Dermis microvascular lymphatic vessel endothelial cell (primary cell): Measurements from ENCODE around the gene BTRC. TPM values are rescaled to one million over a fixed set of nuclear protein-coding genes. Genes with fewer than 3 reads are reported as not detected.
"Not testable (repeated sequence)": the region's sequence is repeated elsewhere in the genome, so short reads cannot be mapped to it uniquely, and the experiment has no call there.

Experiments used
- DNase-seq, 2 donors: peaks; one replicate each; pipeline versions ENCODE4 v3.0.0 to v3.0.0-alpha.2; 2010; ENCODE audit warnings: low read depth in 2 of 2
- total RNA-seq: library from RNA; depleted of rRNA; stranded (reverse); fragments of >200 nt; gene quantifications from 2 replicates; pipeline ENCODE4 v1.2.1, GENCODE V29; 2014

The BTRC gene
- total RNA-seq, 1 donor from 2014 or later = 8.2 TPM

DNA sequence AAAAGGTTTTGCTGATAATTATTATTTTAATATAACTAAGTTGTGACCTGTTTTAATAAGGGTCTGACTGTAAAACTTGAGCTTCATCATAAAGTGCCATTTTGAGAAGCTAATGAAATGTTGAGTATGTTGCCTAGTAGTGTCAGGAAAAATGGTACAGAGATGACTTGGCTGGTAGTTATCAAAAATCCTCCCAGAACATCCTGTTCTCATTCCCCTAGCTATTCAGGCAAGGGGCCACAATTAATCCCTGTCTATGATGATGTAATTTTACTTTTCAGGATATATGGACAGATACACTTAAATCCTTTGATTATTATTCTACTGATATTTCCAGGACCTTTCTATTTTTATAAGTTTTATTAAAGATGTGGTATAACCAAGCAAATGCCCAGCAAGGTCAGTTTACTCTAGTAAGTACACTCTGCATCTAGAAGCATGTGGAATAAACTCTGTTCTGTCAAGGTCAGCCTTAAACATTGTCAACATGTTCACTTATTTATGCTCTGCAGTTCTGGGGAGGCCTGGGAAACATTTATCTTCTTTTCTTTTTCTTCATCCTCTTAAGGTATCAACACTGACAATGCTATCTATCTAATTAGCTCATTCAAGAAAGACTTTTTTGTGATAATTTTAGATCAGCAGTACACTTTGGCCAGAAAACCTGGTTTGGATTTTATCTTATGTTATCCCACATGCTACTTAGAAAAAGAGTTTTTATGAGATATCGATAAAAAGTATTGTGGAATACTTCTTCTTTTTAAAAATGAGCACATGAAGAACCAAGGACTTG lies 32.1 kb downstream of the BTRC start:
- no peak for DNase-seq

DNA sequence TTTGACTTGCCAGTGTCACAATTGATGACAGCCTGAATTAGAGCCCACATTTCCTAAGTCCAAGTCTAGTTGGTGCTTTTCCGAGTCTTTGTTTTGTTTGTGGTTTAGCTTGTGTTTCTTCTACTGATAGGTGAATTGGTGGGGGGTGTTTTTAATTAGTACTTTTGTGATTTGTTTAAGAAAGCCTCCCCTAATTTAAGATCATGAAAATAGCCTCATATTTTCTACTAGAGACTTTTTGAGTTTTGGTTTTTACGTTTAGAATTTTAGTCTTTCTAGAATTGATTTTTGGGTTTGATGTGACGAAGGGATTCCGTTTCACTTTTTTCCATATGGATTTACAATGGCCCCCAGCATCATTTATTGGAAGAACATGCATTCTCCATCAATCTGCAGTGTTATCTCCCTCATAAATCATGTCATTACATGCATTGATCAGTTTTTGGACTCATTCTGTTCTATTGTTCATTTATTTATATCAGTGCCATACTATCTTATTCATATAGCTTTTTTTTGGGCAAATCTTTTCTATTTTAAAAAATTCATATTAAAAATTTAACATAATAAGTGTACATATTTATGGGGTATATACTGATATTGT lies 32.8 kb downstream of the BTRC start:
- DNase-seq = no peak

DNA sequence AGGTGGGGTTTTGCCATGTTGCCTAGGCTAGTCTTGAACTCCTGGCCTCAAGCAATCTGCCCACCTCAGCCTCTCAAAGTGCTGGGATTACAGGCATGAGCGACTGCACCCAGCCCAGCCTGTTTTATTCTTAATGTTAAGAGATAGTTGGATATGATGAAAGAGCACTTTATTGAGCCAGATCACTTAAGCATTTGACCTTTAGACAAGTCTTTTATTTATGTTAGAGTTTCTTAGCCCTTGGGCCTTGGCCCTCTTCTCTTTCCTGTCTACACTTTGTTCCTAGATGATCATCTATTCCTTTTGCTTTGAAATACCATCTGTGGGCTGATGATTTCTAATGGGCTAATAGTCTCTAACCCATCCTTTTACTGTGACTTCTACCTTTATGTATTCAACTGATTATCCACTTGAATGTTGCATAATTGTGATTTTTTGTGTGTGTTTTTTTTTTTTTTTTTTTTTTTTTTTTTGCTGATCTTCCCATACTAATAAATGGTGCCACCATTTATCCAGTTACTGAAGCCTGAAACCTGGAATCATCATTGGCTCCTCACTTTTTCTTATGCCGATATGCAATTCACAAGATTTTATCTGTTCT lies 34.8 kb downstream of the BTRC start:
- no peak for DNase-seq

DNA sequence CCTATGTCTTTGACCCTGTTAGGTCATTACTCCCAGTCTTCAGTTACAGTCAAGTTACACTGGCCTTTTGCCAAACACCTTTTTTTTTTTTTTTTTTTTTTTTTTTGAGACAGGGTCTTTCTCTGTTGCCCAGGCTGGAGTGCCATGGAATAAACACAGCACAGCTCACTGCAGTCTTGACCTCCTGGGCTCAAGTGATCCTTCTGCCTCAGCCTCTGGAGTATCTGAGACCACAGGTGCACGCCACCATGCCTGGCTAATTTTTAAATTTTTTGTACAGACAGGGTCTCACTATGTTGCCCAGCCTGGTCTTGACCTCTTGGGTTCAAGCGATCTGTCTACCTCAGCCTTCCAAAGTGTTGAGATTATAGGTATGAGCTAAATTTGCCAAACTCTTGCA lies 35.6 kb downstream of the BTRC start:
- DNase-seq = not testable (repeated sequence)

GRCh38 chr10:101389986-101390531 lies 36.1 kb downstream of the BTRC start:
- no peak for DNase-seq

DNA sequence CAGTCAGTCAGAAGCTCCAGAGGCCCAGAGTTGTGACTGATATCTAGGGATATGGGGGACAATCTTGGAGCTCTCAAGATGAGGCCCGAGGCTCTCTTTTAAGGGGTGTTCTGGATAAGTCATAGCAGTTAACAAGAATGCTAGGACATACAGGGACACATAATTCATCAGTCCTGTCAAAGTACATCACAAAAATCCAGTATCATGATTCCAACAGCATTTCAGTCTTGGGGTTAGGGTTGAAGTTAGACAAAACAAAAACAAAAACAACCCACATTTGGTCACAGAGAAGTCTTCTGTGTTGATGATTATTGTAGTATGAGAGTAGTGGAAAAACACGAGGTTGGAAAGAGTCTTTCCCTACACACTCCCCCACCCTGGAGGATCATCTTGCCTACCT lies 39.4 kb downstream of the BTRC start:
- no peak for DNase-seq

GRCh38 chr10:101394524-101395133 lies 40.7 kb downstream of the BTRC start:
- peak in 1 of 2 donors; percentile 1 for DNase-seq

- DNase-seq = peak; percentile 83 to 87
These were observed 43.2 kb downstream of the BTRC start for GRCh38 chr10:101397140-101397539.

DNA sequence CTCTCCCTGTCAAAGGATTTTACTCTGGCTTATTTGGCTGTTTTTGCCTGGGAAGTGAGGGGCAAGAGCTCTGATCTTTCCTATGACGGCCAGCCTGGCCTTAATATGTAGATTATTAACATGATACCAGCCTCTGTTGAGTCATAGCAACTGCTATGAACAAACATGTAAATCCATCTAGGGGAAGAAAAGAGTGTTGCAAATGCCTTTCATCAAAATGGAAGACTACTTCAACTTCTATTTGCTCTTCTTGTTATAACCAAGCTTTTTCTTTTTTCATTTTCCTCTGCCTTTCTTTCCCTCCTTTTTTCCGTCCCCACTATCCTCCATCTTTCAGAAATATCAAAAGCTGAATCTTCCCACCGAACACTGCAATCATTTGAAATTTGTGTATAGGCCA lies 46.6 kb downstream of the BTRC start:
- DNase-seq = no peak

DNA sequence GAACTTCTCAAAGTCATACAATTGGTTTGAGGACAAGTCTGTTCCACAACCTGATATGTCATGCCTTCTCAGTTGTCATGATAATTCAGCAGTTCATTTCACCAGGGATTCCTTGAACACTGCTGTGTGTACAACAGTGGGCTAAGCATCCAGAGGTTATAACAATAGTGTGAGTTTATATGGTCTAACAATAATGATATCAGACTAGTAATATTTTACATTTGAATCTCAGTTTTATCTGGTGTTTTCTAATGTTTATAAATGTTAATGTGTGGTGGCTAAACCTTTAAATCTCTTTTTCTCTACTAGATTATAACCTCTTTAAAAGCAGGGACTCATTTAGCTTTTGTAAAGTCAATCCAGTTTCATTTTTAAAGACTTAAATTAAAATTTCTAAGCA lies 48.7 kb downstream of the BTRC start:
- no peak for DNase-seq

GRCh38 chr10:101403161-101403560 lies 49.2 kb downstream of the BTRC start:
- DNase-seq = no peak

- no peak for DNase-seq
These were observed 51.0 kb downstream of the BTRC start for GRCh38 chr10:101405001-101405400.

GRCh38 chr10:101411598-101411997 lies 57.6 kb downstream of the BTRC start:
- DNase-seq = no peak

- no peak for DNase-seq
These were observed 60.1 kb downstream of the BTRC start for GRCh38 chr10:101414034-101414433.

GRCh38 chr10:101415884-101416283 lies 61.9 kb downstream of the BTRC start:
- no peak for DNase-seq

DNA sequence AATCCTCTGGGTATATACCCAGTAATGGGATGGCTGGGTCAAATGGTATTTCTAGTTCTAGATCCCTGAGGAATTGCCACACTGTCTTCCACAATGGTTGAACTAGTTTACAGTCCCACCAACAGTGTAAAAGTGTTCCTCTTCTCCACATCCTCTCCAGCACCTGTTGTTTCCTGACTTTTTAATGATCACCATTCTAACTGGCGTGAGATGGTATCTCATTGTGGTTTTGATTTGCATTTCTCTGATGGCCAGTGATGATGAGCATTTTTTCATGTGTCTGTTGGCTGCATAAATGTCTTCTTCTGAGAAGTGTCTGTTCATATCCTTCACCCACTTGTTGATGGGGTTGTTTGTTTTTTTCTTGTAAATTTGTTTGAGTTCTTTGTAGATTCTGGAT lies 68.0 kb downstream of the BTRC start:
- DNase-seq = not testable (repeated sequence)

- DNase-seq = no peak
These were observed 71.6 kb downstream of the BTRC start for GRCh38 chr10:101425535-101425934.

DNA sequence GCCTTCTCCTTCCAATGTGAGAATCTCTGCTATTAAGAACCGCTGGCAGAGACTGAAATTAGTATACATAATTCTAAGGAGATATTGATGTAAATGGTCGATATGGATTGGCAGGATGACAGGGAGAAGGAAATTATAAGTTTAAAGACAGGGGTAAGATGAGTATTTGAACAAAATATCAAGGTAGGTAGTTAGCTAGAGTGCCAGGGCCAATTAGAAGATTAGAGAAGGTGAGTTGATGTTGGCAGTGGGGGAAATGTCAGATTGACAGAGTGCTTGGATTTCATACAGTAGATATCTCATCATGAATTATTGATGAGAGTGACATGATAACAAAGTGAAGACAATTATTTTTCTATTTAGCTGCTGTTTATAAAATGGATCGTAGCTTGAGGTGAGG lies 74.1 kb downstream of the BTRC start:
- no peak for DNase-seq

GRCh38 chr10:101429423-101429822 lies 75.5 kb downstream of the BTRC start:
- no peak for DNase-seq

DNA sequence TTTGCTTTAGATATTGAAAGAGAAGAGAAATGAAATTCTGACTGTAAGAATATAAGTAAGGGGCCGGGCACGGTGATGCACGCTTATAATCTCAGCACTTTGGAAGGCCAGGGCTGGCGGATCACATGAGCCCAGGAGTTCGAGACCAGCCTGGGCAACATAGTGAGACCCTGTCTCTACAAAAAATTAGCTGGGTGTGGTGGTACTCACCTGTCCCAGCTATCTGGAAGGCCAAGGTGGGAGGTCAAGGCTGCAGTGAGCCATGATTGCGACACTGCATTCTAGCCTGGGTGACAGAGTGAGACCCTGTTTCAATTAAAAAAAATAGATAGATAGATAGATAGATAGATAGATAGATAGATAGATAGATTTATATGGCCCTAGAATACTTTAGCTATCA lies 82.3 kb downstream of the BTRC start:
- no peak for DNase-seq

GRCh38 chr10:101438881-101439391 lies 85.0 kb downstream of the BTRC start:
- no peak for DNase-seq
